Endothelial cell of umbilical vein (primary cell): Measurements from ENCODE around the gene SSH3. TPM values are rescaled to one million over a fixed set of nuclear protein-coding genes. Genes with fewer than 3 reads are reported as not detected.

Source experiments
- BruUV-seq: library from RNA; stranded (reverse); fragments of 400-500 nt; replicated peaks from 2 replicates; lab custom pipeline; 2021; lab: Mats Ljungman, UMichigan
- CTCF ChIA-PET: fragments of 300-600, 350-600 bp; sonication (Branson Sonifier 250); formaldehyde crosslinking; loops from one replicate; lab custom pipeline; 2021; ENCODE audit warnings: antibody characterized with exemption, inconsistent platforms; lab: Charles Lee
- POLR2A ChIA-PET: fragments of 300-600, 350-600 bp; sonication (Branson Sonifier 250); formaldehyde crosslinking; loops from one replicate; lab custom pipeline; 2021; ENCODE audit warnings: antibody characterized with exemption, inconsistent platforms; lab: Charles Lee
- DNase-seq: peaks from one replicate; pipeline ENCODE4 v3.0.0-alpha.2; 2011; ENCODE audit warnings: low read depth, low spot score
- FAIRE-seq: peaks from 2 replicates; lab custom pipeline; 2011; peaks lifted over from hg19 to GRCh38; lab: Jason Lieb, UNC
- H2AFZ ChIP-seq: 2 replicates; pipeline ENCODE4 v1.6.0; 2012; ENCODE audit warnings: low read depth, low read length, control low read depth, inconsistent platforms
- H3K27ac ChIP-seq: 2 replicates; pipeline ENCODE4 v1.5.1; 2011; ENCODE audit warnings: low read depth, mild to moderate bottlenecking, control low read depth, low read length, moderate library complexity; ENCODE audit not compliant: insufficient read depth
- H3K27me3 ChIP-seq, 2 experiments: 2 replicates each; pipeline versions ENCODE4 v1.6.0 to v1.6.1; 2011; ENCODE audit warnings: low read length in 2 of 2, mixed read lengths in 1 of 2; ENCODE audit not compliant: control insufficient read depth in 2 of 2, insufficient read depth in 2 of 2
- H3K36me3 ChIP-seq, 2 experiments: 2 replicates in 1 of 2; 3 replicates in 1 of 2; pipeline ENCODE4 v1.5.1; 2011; ENCODE audit warnings: low read length in 2 of 2, mild to moderate bottlenecking in 1 of 2, moderate library complexity in 1 of 2; ENCODE audit not compliant: control insufficient read depth in 2 of 2, insufficient read depth in 2 of 2; ENCODE audit errors: extremely low read depth in 1 of 2
- H3K4me1 ChIP-seq: 3 replicates; pipeline ENCODE4 v1.5.1; 2011; ENCODE audit warnings: mild to moderate bottlenecking, low read length; ENCODE audit not compliant: control insufficient read depth, insufficient read depth; ENCODE audit errors: extremely low read depth
- H3K4me2 ChIP-seq: 2 replicates; pipeline ENCODE4 v1.6.1; 2011; ENCODE audit warnings: low read length, control low read depth, mixed read lengths; ENCODE audit not compliant: insufficient read depth
- H3K4me3 ChIP-seq, 3 experiments: fragments of 200-600 bp in 1 of 3; sonication (generic), shearing (Covaris generic) in 1 of 3; replicated peaks in 1 of 3; 2 replicates each; pipeline ENCODE4 v1.5.1; 2011 to 2016; ENCODE audit warnings: control low read depth in 3 of 3, low read length in 3 of 3, mild to moderate bottlenecking in 2 of 3, inconsistent platforms in 1 of 3, low read depth in 1 of 3, moderate library complexity in 1 of 3; ENCODE audit not compliant: insufficient read depth in 1 of 3
- H3K79me2 ChIP-seq: 2 replicates; pipeline ENCODE4 v1.6.0; 2012; ENCODE audit warnings: low read length, inconsistent platforms; ENCODE audit not compliant: control insufficient read depth, insufficient read depth
- H3K9ac ChIP-seq: replicated peaks from 2 replicates; pipeline ENCODE3; 2011; ENCODE audit warnings: low read length, control low read depth; ENCODE audit not compliant: insufficient read depth; ENCODE audit errors: extremely low read depth
- H3K9me1 ChIP-seq: replicated peaks from 3 replicates; pipeline ENCODE4 v1.6.0; 2011; ENCODE audit warnings: mild to moderate bottlenecking, low read length; ENCODE audit not compliant: control insufficient read depth, insufficient read depth; ENCODE audit errors: extremely low read depth
- H3K9me3 ChIP-seq: replicated peaks from 2 replicates; pipeline ENCODE4 v1.5.1; 2012; ENCODE audit warnings: low read length, inconsistent platforms; ENCODE audit not compliant: control insufficient read depth, insufficient read depth
- H4K20me1 ChIP-seq: replicated peaks from 2 replicates; pipeline ENCODE3; 2011; ENCODE audit warnings: mild to moderate bottlenecking, low read length; ENCODE audit not compliant: control insufficient read depth, insufficient read depth; ENCODE audit errors: extremely low read depth
- CTCF ChIP-seq, 2 donors: IDR thresholded peaks; 1 replicate in 1 of 2; 2 replicates in 1 of 2; pipeline ENCODE4 v1.5.1; 2011; ENCODE audit warnings: low read length in 2 of 2, mild to moderate bottlenecking in 2 of 2, moderate library complexity in 2 of 2, control low read depth in 1 of 2, inconsistent platforms in 1 of 2, low read depth in 1 of 2; ENCODE audit not compliant: insufficient read depth in 1 of 2; ENCODE audit errors: extremely low read depth in 1 of 2
- EZH2 ChIP-seq: IDR thresholded peaks from 2 replicates; pipeline ENCODE4 v1.6.1; 2012; ENCODE audit warnings: borderline replicate concordance, low read depth, mild to moderate bottlenecking, moderate library complexity, low read length, inconsistent platforms; ENCODE audit not compliant: severe bottlenecking
- FOS ChIP-seq: IDR thresholded peaks from 2 replicates; pipeline ENCODE4 v1.6.1; 2011; ENCODE audit warnings: mild to moderate bottlenecking, low read length, moderate library complexity, borderline replicate concordance; ENCODE audit not compliant: insufficient read depth
- GATA2 ChIP-seq: IDR thresholded peaks from 2 replicates; pipeline ENCODE4 v1.7.0; 2011; ENCODE audit warnings: low read depth, mild to moderate bottlenecking, moderate library complexity, mixed read lengths, low read length; ENCODE audit not compliant: insufficient read length, insufficient read depth
- JUN ChIP-seq: IDR thresholded peaks from 2 replicates; pipeline ENCODE4 v1.6.1; 2011; ENCODE audit warnings: borderline replicate concordance, low read depth; ENCODE audit not compliant: insufficient read length, insufficient read depth
- MYC ChIP-seq: IDR thresholded peaks from one replicate; pipeline ENCODE4 v1.6.1; 2011; ENCODE audit warnings: mild to moderate bottlenecking, low read depth, low read length
- POLR2A ChIP-seq: IDR thresholded peaks from 2 replicates; pipeline ENCODE4 v1.6.1; 2012; ENCODE audit warnings: low read depth, mild to moderate bottlenecking, control low read depth, low read length
- POLR2AphosphoS5 ChIP-seq: IDR thresholded peaks from 2 replicates; pipeline ENCODE4 v1.6.1; 2012; ENCODE audit warnings: low read depth, mild to moderate bottlenecking, control low read depth, low read length, moderate library complexity; ENCODE audit not compliant: insufficient read depth
- dilution Hi-C: fragments of 300-500 bp; cut with MboI; formaldehyde crosslinking; loops from one replicate; pipeline ENCODE4 v1.15.0; 2019; ENCODE audit warnings: low sequenced_read_pairs; ENCODE audit not compliant: extremely low pct_ligation_motif_present
- intact Hi-C: fragments of 100-400 bp; cut with micrococcal nuclease; formaldehyde crosslinking; loops from one replicate; pipeline ENCODE4 v1.10.0; 2022
- polyA plus RNA-seq, 4 experiments: library from polyadenylated mRNA; depleted of rRNA in 3 of 4; stranded (reverse) in 3 of 4; unstranded in 1 of 4; fragments of >200 nt; gene quantifications; 2 replicates each; pipeline versions ENCODE4 v1.2.1 to v1.2.3, GENCODE V29; 2011 to 2012; ENCODE audit warnings: missing spikeins in 1 of 4
- total RNA-seq: library from RNA; stranded (reverse); gene quantifications from 2 replicates; pipeline ENCODE4 v1.2.3, GENCODE V29; 2021
- TF ChIP-seq, protein P1 (sequence below): IDR thresholded peaks from 2 replicates; pipeline ENCODE4 v1.6.1; 2011; ENCODE audit not compliant: insufficient read depth, insufficient read length

SSH3 gene
- total and polyA plus RNA-seq, 2 donors (not counting 3 experiments of a cell fraction or from before 2014, with no cell fraction given) = 14.3 to 16.5 TPM

GRCh38 chr11:67282876-67283371 is 20.4 kb upstream of the SSH3 start:
- dilution Hi-C loops = no loop called here

More at GRCh38 chr11:67282876-67283371, 20.4 kb upstream of the SSH3 start:
- intact Hi-C loops = no loop called here
- H3K36me3 ChIP-seq = peaks cover 8 to 64% of the 10 kb centered on the region in 2 experiments
- H2AFZ ChIP-seq = no peak overlapping the region
- no peak overlapping the region for H3K4me2 ChIP-seq
- no peaks in the 10 kb centered on the region for H4K20me1 ChIP-seq
- ChIA-PET CTCF (interaction anchor here (0.8 to 1.6 kb wide), 3 partner anchors 10 to 19 kb away, joined by 3 to 5 read pairs (median 4); no protein-coding TSS in a partner anchor), POLR2A (interaction anchor here (0.6 kb wide), 1 partner anchor 14 kb away, joined by 4 read pairs; no protein-coding TSS in a partner anchor)
- H3K9ac ChIP-seq = no peak overlapping the region
- DNase-seq (no peak), FAIRE-seq (no peak)
- H3K4me3 ChIP-seq = no peak overlapping the region
- H3K9me1 ChIP-seq = no peaks in the 10 kb centered on the region
- H3K79me2 ChIP-seq = peaks cover 4% of the 10 kb centered on the region
- no TSS peak for BruUV-seq
- H3K27me3 ChIP-seq = no peaks in the 10 kb centered on the region
- H3K9me3 ChIP-seq = no peaks in the 10 kb centered on the region
- no peak overlapping the region for H3K27ac ChIP-seq
- peaks cover 7% of the 10 kb centered on the region for H3K4me1 ChIP-seq
- TF ChIP-seq FOS (no peak), GATA2 (no peak), POLR2AphosphoS5 (no peak), MYC (no peak), EZH2 (no peak), POLR2A (no peak), CTCF (IDR thresholded peaks at IDR 0.05; ENCODE audit: extremely low read depth in 1 of 2, insufficient read depth in 1 of 2, low read depth in 1 of 2, low read length in 2 of 2) (no peak), JUN (no peak)
- TF ChIP-seq, protein P1, sequence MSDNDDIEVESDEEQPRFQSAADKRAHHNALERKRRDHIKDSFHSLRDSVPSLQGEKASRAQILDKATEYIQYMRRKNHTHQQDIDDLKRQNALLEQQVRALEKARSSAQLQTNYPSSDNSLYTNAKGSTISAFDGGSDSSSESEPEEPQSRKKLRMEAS = no peak
